AG08396 (cell line): ENCODE results near the gene ZSWIM4.
"Not testable (repeated sequence)": the region's sequence is repeated elsewhere in the genome, so short reads cannot be mapped to it uniquely, and the experiment has no call there.

Source experiments
- DNase-seq: peaks from one replicate; pipeline ENCODE4 v3.0.0; 2012; ENCODE audit warnings: low spot score, mixed read lengths

ZSWIM4 gene

DNA sequence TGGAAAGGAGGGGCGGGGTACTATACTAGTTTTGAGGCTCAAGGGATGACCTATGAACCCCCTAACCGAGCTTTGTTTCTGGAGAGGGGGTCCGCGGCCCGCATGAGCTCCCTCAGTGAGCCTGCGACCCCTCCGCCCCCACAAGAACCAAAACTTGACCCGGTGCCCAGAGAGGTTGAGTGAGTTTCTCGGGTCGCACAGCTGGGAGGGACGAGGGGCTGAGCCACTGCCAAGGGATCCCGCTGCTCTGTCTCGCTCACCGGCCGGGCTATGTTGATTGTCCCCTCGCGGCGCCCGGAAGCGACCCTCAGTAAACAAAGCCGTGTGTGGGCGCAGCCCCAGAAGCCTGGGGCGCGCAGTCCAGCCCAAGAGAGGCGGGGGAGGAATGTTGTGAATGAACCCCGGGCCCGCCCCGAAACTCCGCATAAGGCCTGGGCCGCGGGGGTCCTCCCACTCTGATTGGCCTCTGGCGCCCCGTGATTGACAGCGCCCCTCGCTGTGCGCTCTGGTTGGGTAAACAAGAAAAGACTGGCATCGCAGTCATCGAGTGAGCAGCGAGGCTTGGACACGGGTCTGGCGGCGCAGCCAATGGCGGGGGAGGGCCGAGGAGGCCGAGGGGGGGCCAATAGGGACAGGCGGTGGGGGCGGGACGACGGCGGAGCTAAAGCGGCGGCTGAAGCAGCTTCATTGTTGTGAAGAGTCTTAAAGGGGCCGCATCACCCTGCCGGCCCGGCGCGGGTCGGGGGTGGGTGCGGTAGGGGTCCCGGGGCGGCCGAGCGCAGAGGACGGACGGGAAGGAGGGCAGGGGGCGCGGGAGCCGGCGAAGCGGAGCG, at the start of gene ZSWIM4:
Gene ZSWIM4 (plus strand): TSS at position 687 of the 833 bp plus-strand sequence. CDS start 206 bp downstream, outside the sequence.
- peak; percentile 98 for DNase-seq

GRCh38 chr19:13747098-13747453, 48.2 kb upstream of the ZSWIM4 start:
- no peak for DNase-seq

DNA sequence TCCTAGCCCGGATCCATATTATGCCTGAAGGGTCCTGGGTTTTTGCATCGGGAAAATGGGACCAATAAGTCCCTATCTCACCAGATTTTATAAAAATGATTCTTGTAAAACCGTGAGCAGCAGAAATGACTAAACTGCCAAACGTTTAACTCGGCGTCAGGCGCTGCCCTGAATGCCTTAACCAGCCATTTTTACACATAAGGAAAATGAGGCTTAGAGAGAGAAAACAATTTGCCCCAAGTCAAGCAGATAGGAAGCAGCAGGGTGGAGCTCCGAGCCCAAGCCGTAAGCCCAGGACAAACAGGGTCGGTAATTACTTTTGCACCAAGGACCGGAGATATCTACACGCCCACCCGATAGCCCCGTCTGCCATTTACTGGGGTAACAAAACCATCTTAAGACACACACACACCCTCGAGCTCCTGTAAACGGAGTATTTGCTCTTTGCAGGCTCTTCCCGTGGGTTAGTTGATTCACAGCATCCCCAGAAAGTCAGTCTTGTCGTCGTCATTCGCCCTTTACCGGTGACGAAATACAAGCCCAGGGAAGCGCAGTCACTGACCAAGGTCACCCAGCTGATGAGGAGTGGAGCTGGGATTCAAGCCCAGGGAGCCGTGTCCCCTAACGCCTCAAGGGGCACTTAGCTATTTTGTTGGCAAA, 46.9 kb upstream of the ZSWIM4 start:
- DNase-seq, result peak; percentile 60

- no peak for DNase-seq
These were observed 43.8 kb upstream of the ZSWIM4 start for GRCh38 chr19:13751436-13751835.

- DNase-seq, result not testable (repeated sequence)
These were observed 41.6 kb upstream of the ZSWIM4 start for GRCh38 chr19:13753622-13754021.

- no peak for DNase-seq
These were observed 39.0 kb upstream of the ZSWIM4 start for GRCh38 chr19:13756210-13756609.

DNA sequence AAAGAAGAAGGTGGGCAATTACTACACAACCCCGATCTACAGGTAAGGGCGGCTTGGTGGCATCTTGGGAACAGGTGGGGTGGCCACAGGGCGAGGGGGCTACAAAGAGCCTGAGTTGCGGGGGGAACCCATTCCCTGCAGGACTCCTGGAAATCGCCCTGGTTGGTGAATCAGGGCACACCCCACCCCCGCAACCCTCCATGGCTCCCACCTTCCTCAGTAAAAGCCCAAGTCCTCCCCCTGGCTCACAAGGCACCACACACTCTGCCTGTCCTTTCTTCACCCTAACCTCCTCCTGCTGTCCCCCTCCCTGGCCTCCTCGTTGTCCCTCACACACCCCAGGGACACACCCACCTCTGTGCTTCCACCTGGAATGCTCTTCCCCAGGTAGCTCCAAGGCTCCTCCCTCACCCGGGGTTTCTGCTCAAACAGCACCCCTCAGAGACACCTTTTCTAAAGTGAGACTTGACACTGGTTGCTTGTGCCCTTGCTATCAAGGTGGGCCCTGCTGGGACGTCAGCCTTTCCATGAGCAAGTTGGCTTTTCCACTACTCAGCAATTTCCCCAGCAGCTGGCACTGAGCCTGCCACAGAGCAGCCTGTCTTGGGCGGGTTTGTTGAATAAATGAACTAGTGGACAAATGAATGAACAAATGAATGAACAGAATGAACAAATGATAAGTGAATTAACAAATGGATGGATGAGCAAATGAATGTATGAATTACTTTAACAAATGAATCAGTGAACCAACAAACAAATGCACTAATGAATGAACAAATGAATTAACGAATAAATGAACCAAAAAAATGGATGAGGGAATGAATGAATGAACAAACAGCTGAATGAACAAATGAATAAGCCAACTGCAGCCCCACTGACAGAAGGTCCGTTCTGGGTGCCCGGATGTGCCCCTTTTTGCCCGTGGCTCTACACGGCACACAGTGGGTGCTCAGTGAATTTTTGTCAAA, 37.2 kb upstream of the ZSWIM4 start:
- DNase-seq, result no peak

DNA sequence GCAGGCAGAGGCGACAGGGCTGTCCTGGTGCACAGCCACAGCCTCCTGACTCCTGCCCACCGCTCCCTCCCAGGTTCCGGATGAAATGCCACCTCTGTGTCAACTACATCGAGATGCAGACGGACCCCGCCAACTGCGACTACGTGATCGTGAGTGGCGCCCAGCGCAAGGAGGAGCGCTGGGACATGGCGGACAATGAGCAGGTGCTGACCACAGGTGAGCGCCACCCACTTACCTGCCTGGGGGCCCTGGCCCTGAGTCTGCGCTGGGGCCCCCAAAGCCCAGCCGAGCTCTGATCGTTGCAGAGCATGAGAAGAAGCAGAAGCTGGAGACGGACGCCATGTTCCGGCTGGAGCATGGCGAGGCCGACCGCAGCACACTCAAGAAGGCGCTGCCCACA, 36.4 kb upstream of the ZSWIM4 start:
- DNase-seq, result no peak

DNA sequence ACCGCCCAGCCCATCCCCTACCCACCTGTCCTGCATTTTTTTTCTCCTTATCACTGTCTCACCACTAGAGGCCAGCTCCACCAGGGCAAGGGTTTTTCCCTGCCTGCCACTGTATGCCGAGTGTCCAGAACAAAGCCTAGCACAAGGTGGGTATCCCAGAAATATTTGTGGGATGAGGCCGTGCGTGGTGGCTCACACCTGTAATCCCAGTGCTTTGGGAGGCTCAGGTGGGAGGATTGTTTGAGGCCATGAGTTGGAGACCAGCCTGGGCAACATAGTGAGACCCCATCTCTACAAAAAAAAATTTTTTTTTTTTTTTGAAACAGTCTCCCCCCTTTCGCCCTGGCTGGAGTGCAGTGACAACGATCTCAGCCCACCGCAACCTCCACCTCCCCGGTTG, 33.8 kb upstream of the ZSWIM4 start:
- DNase-seq, result no peak

GRCh38 chr19:13762635-13763235, 32.5 kb upstream of the ZSWIM4 start:
- DNase-seq, result no peak

- DNase-seq, result no peak
These were observed 32.0 kb upstream of the ZSWIM4 start for GRCh38 chr19:13763265-13763664.

DNA sequence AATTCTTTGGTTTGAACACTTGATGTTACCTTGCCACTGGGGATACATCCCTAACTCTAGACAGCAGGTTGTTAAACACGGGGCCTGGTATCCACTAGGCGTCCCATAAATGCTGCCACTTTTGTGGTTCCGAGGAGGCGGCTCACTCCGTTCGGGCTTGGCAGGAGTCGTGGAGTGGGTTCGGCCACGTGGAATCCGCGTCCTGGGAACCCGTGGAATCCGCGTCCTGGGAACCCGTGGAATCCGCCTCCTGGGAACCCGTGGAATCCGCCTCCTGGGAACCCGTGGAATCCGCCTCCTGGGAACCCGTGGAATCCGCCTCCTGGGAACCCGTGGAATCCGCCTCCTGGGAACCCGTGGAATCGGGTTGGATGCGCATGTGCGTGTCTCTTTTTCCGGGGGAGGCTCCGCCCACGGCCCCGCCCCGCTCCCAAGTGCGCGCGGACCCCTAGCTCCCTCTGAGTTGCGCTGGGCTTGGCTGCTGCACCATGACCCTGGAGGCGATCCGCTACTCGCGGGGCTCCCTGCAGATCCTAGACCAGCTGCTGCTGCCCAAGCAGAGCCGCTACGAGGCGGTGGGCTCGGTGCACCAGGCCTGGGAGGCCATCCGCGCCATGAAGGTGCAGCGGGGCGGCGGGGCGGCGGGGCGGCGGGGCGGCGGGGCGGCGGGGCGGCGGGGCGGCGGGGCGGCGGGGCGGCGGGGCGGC, 31.0 kb upstream of the ZSWIM4 start, which contains the start of gene MRI1:
Gene MRI1 (plus strand): TSS at position 422 of the 707 bp plus-strand sequence. CDS start 67 bp downstream, at position 489.
- peak; percentile 91 for DNase-seq

GRCh38 chr19:13764821-13765394, 30.3 kb upstream of the ZSWIM4 start:
- peak; percentile 39 for DNase-seq

DNA sequence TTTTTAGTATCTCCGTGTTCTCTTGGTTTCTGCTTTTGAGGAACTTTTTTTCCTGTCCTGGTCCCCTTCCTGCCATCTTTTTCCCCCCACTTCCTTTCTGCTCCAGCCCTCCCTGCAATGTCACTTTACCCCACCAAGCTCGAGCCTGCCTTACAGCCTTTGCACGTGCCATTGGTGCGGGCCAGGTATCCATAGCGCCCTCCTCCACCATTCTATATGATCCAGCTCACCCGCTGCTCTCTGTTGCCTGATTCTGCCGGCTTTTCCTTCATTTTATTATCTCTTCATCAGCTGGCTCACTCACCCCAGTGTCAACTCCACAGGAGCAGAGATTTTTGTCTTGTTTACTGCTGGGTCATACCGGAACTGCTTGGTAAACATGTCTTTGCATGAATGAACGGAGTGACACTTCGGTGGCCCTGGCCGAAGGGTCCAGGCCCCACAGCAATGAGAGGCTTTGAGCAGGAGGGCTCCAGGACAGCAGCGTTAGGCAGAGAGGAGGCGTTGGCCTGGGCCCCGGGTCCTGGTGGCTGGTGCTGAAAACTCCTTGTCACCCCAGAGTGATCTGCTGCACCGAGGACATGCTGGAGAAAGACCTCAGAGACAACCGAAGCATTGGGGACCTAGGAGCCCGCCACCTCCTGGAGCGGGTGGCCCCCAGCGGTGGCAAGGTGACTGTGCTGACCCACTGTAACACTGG, 29.7 kb upstream of the ZSWIM4 start:
- no peak for DNase-seq

DNA sequence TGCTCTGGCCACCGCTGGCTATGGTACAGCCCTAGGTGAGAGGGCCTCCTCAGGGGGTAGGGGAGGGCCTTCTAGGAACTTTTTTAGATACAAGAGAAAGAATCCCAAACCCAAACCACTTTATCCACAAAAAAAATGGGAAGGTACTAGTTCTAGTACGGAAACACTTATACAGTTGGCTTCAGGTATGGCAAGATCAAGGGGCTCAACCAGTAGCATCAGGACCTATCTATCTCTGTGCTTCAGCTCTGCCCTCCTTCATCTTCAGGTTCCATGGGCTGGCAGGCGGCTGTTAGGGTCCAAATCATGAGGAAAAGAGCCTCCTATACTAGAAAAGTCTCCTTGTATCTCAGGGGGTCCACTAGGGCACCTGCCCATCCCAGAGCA, 29.2 kb upstream of the ZSWIM4 start:
- DNase-seq, result no peak

GRCh38 chr19:13768510-13768909, 26.7 kb upstream of the ZSWIM4 start:
- no peak for DNase-seq

- DNase-seq, result no peak
These were observed 25.1 kb upstream of the ZSWIM4 start for GRCh38 chr19:13770013-13770635.

GRCh38 chr19:13774217-13775191, 20.7 kb upstream of the ZSWIM4 start, which contains the start of gene C19orf53:
Gene C19orf53 (plus strand): TSS chr19:13774456. CDS start chr19:13774478, 22 bp downstream.
- DNase-seq, result peak; percentile 91
